ENCODE results near the gene NBPF19. TPM values are rescaled to one million over a fixed set of nuclear protein-coding genes. Genes with fewer than 3 reads are reported as not detected.
"Not testable (repeated sequence)": the region's sequence is repeated elsewhere in the genome, so short reads cannot be mapped to it uniquely, and the experiment has no call there.

NBPF19 gene
- 10 to 100 TPM; 14.0 to 16.4 TPM for total RNA-seq

- H3K4me1 Mint-ChIP-seq; POLR2A ChIA-PET; H3K4me3 Mint-ChIP-seq; H3K27ac Mint-ChIP-seq; H3K9me3 Mint-ChIP-seq; H3K36me3 Mint-ChIP-seq (ENCODE audit: low read depth); CTCF ChIA-PET; H3K27me3 Mint-ChIP-seq; DNase-seq: not testable (repeated sequence)
These were observed at the start of gene NBPF19 for GRCh38 chr1:149474745-149475144. Gene NBPF19, plus strand, starts transcription at chr1:149475045. Its CDS starts 888 bp downstream, at chr1:149475933.

- H3K27me3 Mint-ChIP-seq; POLR2A ChIA-PET; H3K4me3 Mint-ChIP-seq; H3K27ac Mint-ChIP-seq; H3K36me3 Mint-ChIP-seq (ENCODE audit: low read depth); H3K9me3 Mint-ChIP-seq; H3K4me1 Mint-ChIP-seq; DNase-seq; CTCF ChIA-PET: not testable (repeated sequence)
These were observed 46.5 kb upstream of the NBPF19 start for GRCh38 chr1:149428317-149428716.

GRCh38 chr1:149445451-149445850 lies 29.4 kb upstream of the NBPF19 start:
- H3K9me3 Mint-ChIP-seq; H3K4me1 Mint-ChIP-seq; POLR2A ChIA-PET; H3K27me3 Mint-ChIP-seq; CTCF ChIA-PET; H3K36me3 Mint-ChIP-seq (ENCODE audit: low read depth); H3K4me3 Mint-ChIP-seq; H3K27ac Mint-ChIP-seq; DNase-seq: not testable (repeated sequence)

GRCh38 chr1:149452196-149452595 lies 22.6 kb upstream of the NBPF19 start:
- H3K4me1 Mint-ChIP-seq; H3K36me3 Mint-ChIP-seq (ENCODE audit: low read depth); H3K4me3 Mint-ChIP-seq; CTCF ChIA-PET; DNase-seq; H3K27ac Mint-ChIP-seq; H3K9me3 Mint-ChIP-seq; H3K27me3 Mint-ChIP-seq; POLR2A ChIA-PET: not testable (repeated sequence)

GRCh38 chr1:149452652-149453051 lies 22.2 kb upstream of the NBPF19 start:
- H3K27me3 Mint-ChIP-seq, result not testable (repeated sequence)

GRCh38 chr1:149558350-149558825 lies 83.5 kb downstream of the NBPF19 start:
- H3K9me3 Mint-ChIP-seq; H3K4me1 Mint-ChIP-seq; H3K36me3 Mint-ChIP-seq (ENCODE audit: low read depth); CTCF ChIA-PET; H3K27me3 Mint-ChIP-seq; POLR2A ChIA-PET: not testable (repeated sequence)
- peak overlapping the region; percentile 84 for H3K27ac Mint-ChIP-seq
- H3K4me3 Mint-ChIP-seq, result peak overlapping the region; percentile 81
- peak; percentile 65 for DNase-seq

More at GRCh38 chr1:149452652-149453051, 22.2 kb upstream of the NBPF19 start:
- H3K9me3 Mint-ChIP-seq; POLR2A ChIA-PET; H3K36me3 Mint-ChIP-seq (ENCODE audit: low read depth); H3K4me1 Mint-ChIP-seq; CTCF ChIA-PET; H3K4me3 Mint-ChIP-seq; DNase-seq; H3K27ac Mint-ChIP-seq: not testable (repeated sequence)

- H3K4me1 Mint-ChIP-seq; DNase-seq; H3K27me3 Mint-ChIP-seq; H3K4me3 Mint-ChIP-seq; H3K36me3 Mint-ChIP-seq (ENCODE audit: low read depth); POLR2A ChIA-PET; H3K27ac Mint-ChIP-seq; H3K9me3 Mint-ChIP-seq; CTCF ChIA-PET: not testable (repeated sequence)
These were observed 87.0 kb downstream of the NBPF19 start for GRCh38 chr1:149561806-149562205.

- POLR2A ChIA-PET; H3K4me3 Mint-ChIP-seq; H3K27me3 Mint-ChIP-seq; H3K27ac Mint-ChIP-seq; H3K4me1 Mint-ChIP-seq; CTCF ChIA-PET; DNase-seq; H3K9me3 Mint-ChIP-seq; H3K36me3 Mint-ChIP-seq (ENCODE audit: low read depth): not testable (repeated sequence)
These were observed 90.6 kb downstream of the NBPF19 start for GRCh38 chr1:149565485-149565884.

GRCh38 chr1:149572763-149573162 lies 97.9 kb downstream of the NBPF19 start:
- H3K4me3 Mint-ChIP-seq; H3K27me3 Mint-ChIP-seq; H3K27ac Mint-ChIP-seq; POLR2A ChIA-PET; CTCF ChIA-PET; H3K36me3 Mint-ChIP-seq (ENCODE audit: low read depth); H3K9me3 Mint-ChIP-seq; H3K4me1 Mint-ChIP-seq; DNase-seq: not testable (repeated sequence)

- CTCF ChIA-PET; POLR2A ChIA-PET; H3K36me3 Mint-ChIP-seq (ENCODE audit: low read depth); H3K4me3 Mint-ChIP-seq; H3K4me1 Mint-ChIP-seq; H3K27me3 Mint-ChIP-seq; H3K9me3 Mint-ChIP-seq: not testable (repeated sequence)
- peak; percentile 70 for DNase-seq
- peak overlapping the region; percentile 60 for H3K27ac Mint-ChIP-seq
These were observed 110.7 kb downstream of the NBPF19 start for GRCh38 chr1:149585592-149585991.

Other genes starting within 250 kb of the NBPF19 start
- gene PPIAL4C, start 108.8 kb downstream of the NBPF19 start, total RNA-seq, result 1 to 10 TPM; 1.1 to 1.9 TPM

Data from activated CD4-positive, alpha-beta memory T cell treated with anti-CD3 and anti-CD28 coated beads, Interleukin-2, amount 10 ng/mL, durations not matched to agents 7 days and 5 days (primary cell).